Endodermal cell (in vitro differentiated cells): Measurements from ENCODE around the gene PWWP2B. TPM values are rescaled to one million over a fixed set of nuclear protein-coding genes. Genes with fewer than 3 reads are reported as not detected.

Experiments
- DNase-seq: peaks from one replicate; pipeline ENCODE4 v3.0.0-alpha.2; 2017
- H3K27ac ChIP-seq: 2 replicates; pipeline ENCODE4 v1.5.1; 2013; ENCODE audit warnings: mild to moderate bottlenecking, low read depth, low read length, moderate library complexity
- H3K27me3 ChIP-seq: 2 replicates; pipeline ENCODE4 v1.6.1; 2013; ENCODE audit warnings: mild to moderate bottlenecking, low read length, moderate library complexity; ENCODE audit not compliant: insufficient read depth, control insufficient read depth, poor library complexity, severe bottlenecking
- H3K36me3 ChIP-seq: 2 replicates; pipeline ENCODE4 v1.7.0; 2013; ENCODE audit warnings: mild to moderate bottlenecking, low read length, moderate library complexity; ENCODE audit not compliant: control insufficient read depth, insufficient read depth
- H3K4me1 ChIP-seq: one replicate; pipeline ENCODE4 v1.7.0; 2013; ENCODE audit warnings: low read length; ENCODE audit not compliant: control insufficient read depth, insufficient read depth
- H3K4me3 ChIP-seq: 2 replicates; pipeline ENCODE4 v1.5.1; 2013; ENCODE audit warnings: mild to moderate bottlenecking, low read length, moderate library complexity
- H3K9ac ChIP-seq: 2 replicates; pipeline ENCODE4 v1.6.1; 2013; ENCODE audit warnings: mild to moderate bottlenecking, low read length, moderate library complexity; ENCODE audit not compliant: poor library complexity, severe bottlenecking; ENCODE audit errors: extremely low read depth
- H3K9me3 ChIP-seq: 2 replicates; pipeline ENCODE4 v1.6.1; 2013; ENCODE audit warnings: mild to moderate bottlenecking, low read length, moderate library complexity; ENCODE audit not compliant: control insufficient read depth
- H3K27ac Mint-ChIP-seq: 2 replicates; pipeline ENCODE4 v1.8.0; 2020; ENCODE audit warnings: mixed read lengths
- H3K27me3 Mint-ChIP-seq: 2 replicates; pipeline ENCODE4 v1.8.0; 2021; ENCODE audit warnings: mild to moderate bottlenecking, mixed read lengths; ENCODE audit not compliant: insufficient read depth
- H3K36me3 Mint-ChIP-seq: 2 replicates; pipeline ENCODE4 v1.8.0; 2020; ENCODE audit warnings: low read depth, mixed read lengths
- H3K4me1 Mint-ChIP-seq: 2 replicates; pipeline ENCODE4 v1.8.0; 2020; ENCODE audit warnings: mixed read lengths
- H3K4me3 Mint-ChIP-seq: 2 replicates; pipeline ENCODE4 v1.8.0; 2020; ENCODE audit warnings: mild to moderate bottlenecking, moderate library complexity, mixed read lengths
- H3K9me3 Mint-ChIP-seq: 2 replicates; pipeline ENCODE4 v1.8.0; 2020; ENCODE audit warnings: mild to moderate bottlenecking, mixed read lengths
- CTCF ChIP-seq: fragments of 200-600 bp; sonication (generic); conservative IDR thresholded peaks from 2 replicates; pipeline ENCODE4 v1.5.0; 2021; ENCODE audit warnings: antibody characterized with exemption, mild to moderate bottlenecking
- WGBS, 2 experiments: methylation state at CpG; one replicate each; pipeline versions ENCODE4 v1.1.5 to v1.1.7; 2013; ENCODE audit warnings: missing lambda C conversion rate in 2 of 2, mixed read lengths in 1 of 2; ENCODE audit not compliant: insufficient coverage in 1 of 2, insufficient read length in 1 of 2; 5-methylcytosine and 5-hydroxymethylcytosine counted together
- total RNA-seq, 2 donors: library from RNA; stranded (reverse); fragmentation: NEBNext Ultra II Directional in 1 of 2; extraction: Animal tissue kit (Norgen Biotek cat#: 25700) in 1 of 2; gene quantifications; 2 replicates in 1 of 2; 3 replicates in 1 of 2; pipeline ENCODE4 v1.2.1, GENCODE V29; 2021

The PWWP2B gene
- total RNA-seq, 2 donors from 2014 or later: 11.4 to 13.9 TPM

GRCh38 chr10:132413226-132414205, 16.5 kb downstream of the PWWP2B start:
- Histone ChIP-seq H3K9me3 (no peaks in the 10 kb centered on the region), H3K27me3 (no peaks in the 10 kb centered on the region), H3K4me3 (no peak overlapping the region), H3K27ac (no peak overlapping the region), H3K36me3 (no peaks in the 10 kb centered on the region), H3K4me1 (peaks cover under 1% of the 10 kb centered on the region), H3K9ac (no peak overlapping the region)
- Mint-ChIP-seq H3K27me3 (no peaks in the 10 kb centered on the region), H3K36me3 (peaks cover 5% of the 10 kb centered on the region), H3K4me1 (peaks cover 31% of the 10 kb centered on the region), H3K27ac (no peak overlapping the region), H3K4me3 (no peak overlapping the region), H3K9me3 (no peaks in the 10 kb centered on the region)
- no peak for DNase-seq
- WGBS, 2 experiments: 89 to 91% methylated on average over 24 to 32 of the region's 32 CpGs
- TF ChIP-seq CTCF: no peak

- no peak for TF ChIP-seq CTCF
- Histone ChIP-seq H3K9me3 (no peaks in the 10 kb centered on the region), H3K4me3 (no peak overlapping the region), H3K4me1 (peaks cover 4% of the 10 kb centered on the region), H3K36me3 (no peaks in the 10 kb centered on the region), H3K27me3 (no peaks in the 10 kb centered on the region), H3K9ac (no peak overlapping the region), H3K27ac (no peak overlapping the region)
- no peak overlapping the region for H3K4me3 Mint-ChIP-seq
- no peaks in the 10 kb centered on the region for H3K27me3 Mint-ChIP-seq
- WGBS, 2 experiments: 90 to 91% methylated on average over 13 to 21 of the region's 21 CpGs
- peaks cover 34% of the 10 kb centered on the region for H3K4me1 Mint-ChIP-seq
- peaks cover 5% of the 10 kb centered on the region for H3K36me3 Mint-ChIP-seq
- no peak overlapping the region for H3K27ac Mint-ChIP-seq
- DNase-seq: no peak
- no peaks in the 10 kb centered on the region for H3K9me3 Mint-ChIP-seq
Observed at GRCh38 chr10:132414402-132415016, 17.5 kb downstream of the PWWP2B start.

GRCh38 chr10:132415255-132415654, 18.3 kb downstream of the PWWP2B start:
- Mint-ChIP-seq H3K4me3 (no peak overlapping the region), H3K27ac (peak overlapping the region; percentile 6), H3K9me3 (no peaks in the 10 kb centered on the region), H3K4me1 (peaks cover 29% of the 10 kb centered on the region), H3K27me3 (no peaks in the 10 kb centered on the region), H3K36me3 (peaks cover 5% of the 10 kb centered on the region)
- no peak for DNase-seq
- 90 to 94% methylated on average over 4 to 5 of the region's 5 CpGs for WGBS, 2 experiments
- Histone ChIP-seq H3K9me3 (no peaks in the 10 kb centered on the region), H3K27ac (no peak overlapping the region), H3K36me3 (no peaks in the 10 kb centered on the region), H3K4me1 (peaks cover 4% of the 10 kb centered on the region), H3K9ac (no peak overlapping the region), H3K4me3 (no peak overlapping the region), H3K27me3 (no peaks in the 10 kb centered on the region)
- TF ChIP-seq CTCF: no peak
